Spleen (tissue), 7 donors: ENCODE measurements around the gene SERBP1.

Source experiments
- POLR2A ChIP-seq, 3 donors: fragments of 450-650 bp; IDR thresholded peaks; one replicate each; pipeline ENCODE4 v1.5.1; 2017; ENCODE audit warnings: antibody characterized with exemption in 3 of 3, mild to moderate bottlenecking in 1 of 3
- POLR2AphosphoS5 ChIP-seq, 3 donors: sonication (generic); formaldehyde crosslinking; IDR thresholded peaks; one replicate each; pipeline ENCODE4 v1.5.1; 2017; ENCODE audit warnings: antibody characterized with exemption in 3 of 3
- TF ChIP-seq, protein P1 (sequence below), 11 experiments: fragments of 200-600 bp in 7 of 11; fragments of 450-650 bp in 4 of 11; sonication (generic) in 4 of 11; IDR thresholded peaks in 8 of 11; conservative IDR thresholded peaks in 3 of 11; 1 replicate in 7 of 11; 2 replicates in 4 of 11; pipeline versions ENCODE4 v1.4.0 to v1.8.0; 2016 to 2021; ENCODE audit warnings: antibody characterized with exemption in 11 of 11, inconsistent platforms in 4 of 11, mild to moderate bottlenecking in 1 of 11
- donor health status: DM: no; HTN: no; CAD: no; lungs with moderate emphysema.
- donor health status: DM: no; HTN: no; CAD: no.
- donor health status: DM: no; HTN: no; CAD: no.

DNA sequence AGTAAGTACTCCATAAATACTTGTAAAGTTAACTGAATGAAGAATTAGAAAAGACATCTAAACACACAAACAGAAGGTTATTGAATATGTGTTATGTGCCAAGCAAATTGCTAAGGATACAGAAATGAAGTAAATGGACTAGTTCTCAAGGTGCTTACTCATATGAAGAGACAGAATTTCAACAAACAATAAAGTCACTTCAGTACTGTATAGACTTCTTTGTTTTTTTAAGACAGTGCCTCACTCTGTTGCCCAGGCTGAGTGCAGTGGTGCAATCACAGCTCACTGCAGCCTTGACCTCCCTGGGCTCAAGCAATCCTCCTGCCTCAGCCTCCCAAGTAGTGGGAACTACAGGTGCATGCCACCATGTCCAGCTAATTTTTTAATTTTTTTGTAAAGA lies 57.3 kb downstream of the SERBP1 start:
- TF ChIP-seq, protein P1, sequence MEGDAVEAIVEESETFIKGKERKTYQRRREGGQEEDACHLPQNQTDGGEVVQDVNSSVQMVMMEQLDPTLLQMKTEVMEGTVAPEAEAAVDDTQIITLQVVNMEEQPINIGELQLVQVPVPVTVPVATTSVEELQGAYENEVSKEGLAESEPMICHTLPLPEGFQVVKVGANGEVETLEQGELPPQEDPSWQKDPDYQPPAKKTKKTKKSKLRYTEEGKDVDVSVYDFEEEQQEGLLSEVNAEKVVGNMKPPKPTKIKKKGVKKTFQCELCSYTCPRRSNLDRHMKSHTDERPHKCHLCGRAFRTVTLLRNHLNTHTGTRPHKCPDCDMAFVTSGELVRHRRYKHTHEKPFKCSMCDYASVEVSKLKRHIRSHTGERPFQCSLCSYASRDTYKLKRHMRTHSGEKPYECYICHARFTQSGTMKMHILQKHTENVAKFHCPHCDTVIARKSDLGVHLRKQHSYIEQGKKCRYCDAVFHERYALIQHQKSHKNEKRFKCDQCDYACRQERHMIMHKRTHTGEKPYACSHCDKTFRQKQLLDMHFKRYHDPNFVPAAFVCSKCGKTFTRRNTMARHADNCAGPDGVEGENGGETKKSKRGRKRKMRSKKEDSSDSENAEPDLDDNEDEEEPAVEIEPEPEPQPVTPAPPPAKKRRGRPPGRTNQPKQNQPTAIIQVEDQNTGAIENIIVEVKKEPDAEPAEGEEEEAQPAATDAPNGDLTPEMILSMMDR (IDR thresholded peaks at IDR 0.05 in 8 of 11, conservative IDR thresholded peaks at IDR 0.05 in 3 of 11): no peak
- TF ChIP-seq POLR2AphosphoS5 (IDR thresholded peaks at IDR 0.05) (no peak), POLR2A (IDR thresholded peaks at IDR 0.05) (no peak)
